HG03025 (cell line): ENCODE data around the gene OSBPL3.

Experiments used
- ATAC-seq: cut with Tn5 transposase; IDR thresholded peaks from one replicate; pipeline ENCODE4 v1.9.1; 2021; ENCODE audit warnings: mild to moderate bottlenecking, moderate library complexity; ENCODE audit not compliant: unreplicated experiment, low FRiP score

OSBPL3 gene

GRCh38 chr7:24959735-24960485 is 20.1 kb downstream of the OSBPL3 start:
- no peak for ATAC-seq

GRCh38 chr7:24958399-24958798 is 21.6 kb downstream of the OSBPL3 start:
- no peak for ATAC-seq

- ATAC-seq = no peak
Measured at GRCh38 chr7:24956021-24956420, 24.0 kb downstream of the OSBPL3 start.

- ATAC-seq = no peak
Measured at GRCh38 chr7:24955313-24955712, 24.7 kb downstream of the OSBPL3 start.

GRCh38 chr7:24952464-24952863 is 27.5 kb downstream of the OSBPL3 start:
- no peak for ATAC-seq

GRCh38 chr7:24951441-24951980 is 28.5 kb downstream of the OSBPL3 start:
- no peak for ATAC-seq

GRCh38 chr7:24949884-24950283 is 30.1 kb downstream of the OSBPL3 start:
- ATAC-seq = no peak

GRCh38 chr7:24948739-24949138 is 31.2 kb downstream of the OSBPL3 start:
- ATAC-seq = no peak

- no peak for ATAC-seq
Measured at GRCh38 chr7:24946467-24946866, 33.5 kb downstream of the OSBPL3 start.

- ATAC-seq = no peak
Measured at GRCh38 chr7:24945899-24946298, 34.1 kb downstream of the OSBPL3 start.

- ATAC-seq = no peak
Measured at GRCh38 chr7:24943096-24943948, 36.7 kb downstream of the OSBPL3 start.

GRCh38 chr7:24942226-24942625 is 37.8 kb downstream of the OSBPL3 start:
- ATAC-seq = no peak

- no peak for ATAC-seq
Measured at GRCh38 chr7:24939416-24939815, 40.6 kb downstream of the OSBPL3 start.

GRCh38 chr7:24936121-24936824 is 43.7 kb downstream of the OSBPL3 start:
- ATAC-seq = no peak

GRCh38 chr7:24933298-24933697 is 46.7 kb downstream of the OSBPL3 start:
- no peak for ATAC-seq

- no peak for ATAC-seq
Measured at GRCh38 chr7:24932815-24933214, 47.2 kb downstream of the OSBPL3 start.

GRCh38 chr7:24932389-24932788 is 47.6 kb downstream of the OSBPL3 start:
- no peak for ATAC-seq

- no peak for ATAC-seq
Measured at GRCh38 chr7:24931844-24932243, 48.1 kb downstream of the OSBPL3 start.

- ATAC-seq = no peak
Measured at GRCh38 chr7:24930856-24931255, 49.1 kb downstream of the OSBPL3 start.

GRCh38 chr7:24926623-24927524 is 53.1 kb downstream of the OSBPL3 start:
- no peak for ATAC-seq
